ENCODE results near the gene DCST1.

Gene DCST1

DNA sequence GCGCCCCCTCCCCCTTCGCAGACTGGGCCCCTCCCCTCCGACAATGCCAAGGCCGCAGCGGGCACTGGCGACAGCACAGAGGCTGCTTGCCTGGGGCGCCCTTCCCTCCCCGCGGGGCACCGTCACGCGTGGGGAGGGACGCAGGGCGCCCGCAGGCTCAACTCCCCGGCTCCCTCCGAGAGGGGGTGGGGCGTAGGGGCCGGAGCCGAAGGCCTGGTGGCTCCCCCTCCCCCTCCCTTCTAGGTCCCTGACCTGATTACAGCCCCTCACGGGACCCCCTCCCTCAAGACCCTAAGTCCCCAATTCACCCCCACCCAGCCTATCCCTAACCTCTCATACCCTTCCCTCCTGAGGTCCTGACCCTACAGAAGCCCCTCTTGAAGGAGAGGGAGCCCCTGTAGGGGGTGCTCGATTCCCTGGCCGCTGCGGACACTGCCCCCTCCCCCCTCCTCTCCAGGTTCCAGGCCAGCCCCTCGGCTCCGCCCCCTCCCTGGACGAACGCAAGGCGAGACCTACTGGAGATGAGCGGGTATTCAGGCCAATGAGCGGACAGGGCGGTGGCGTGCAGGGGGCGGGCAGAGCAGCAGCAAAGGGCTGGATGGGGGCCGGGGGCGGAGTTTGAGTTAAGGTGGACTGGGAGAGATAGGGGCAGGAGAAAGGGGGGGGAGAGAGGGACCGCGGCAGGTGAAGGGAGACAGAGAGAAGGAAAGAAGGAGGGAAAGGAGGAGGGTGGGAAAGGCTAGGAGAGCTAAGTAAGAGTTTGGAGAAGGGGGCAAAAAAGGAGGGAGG, 31.8 kb upstream of the DCST1 start:
- no peak for TF ChIP-seq POLR2AphosphoS5 (IDR thresholded peaks at IDR 0.05; ENCODE audit: low read depth, low read length)
- TF ChIP-seq TAF1 (IDR thresholded peaks at IDR 0.05; ENCODE audit: low read depth, low read length) = peak; percentile 48; the same call in 1 of the 2 replicates
- no peak for TF ChIP-seq POLR2A (IDR thresholded peaks at IDR 0.05; ENCODE audit: low read depth, low read length)
- no peak for TF ChIP-seq POU2F2 (IDR thresholded peaks at IDR 0.05; ENCODE audit: low read depth, low read length)
- peak; percentile 95 for DNase-seq (ENCODE audit: insufficient read length, low spot score)
- FAIRE-seq = peak; percentile 97

DNA sequence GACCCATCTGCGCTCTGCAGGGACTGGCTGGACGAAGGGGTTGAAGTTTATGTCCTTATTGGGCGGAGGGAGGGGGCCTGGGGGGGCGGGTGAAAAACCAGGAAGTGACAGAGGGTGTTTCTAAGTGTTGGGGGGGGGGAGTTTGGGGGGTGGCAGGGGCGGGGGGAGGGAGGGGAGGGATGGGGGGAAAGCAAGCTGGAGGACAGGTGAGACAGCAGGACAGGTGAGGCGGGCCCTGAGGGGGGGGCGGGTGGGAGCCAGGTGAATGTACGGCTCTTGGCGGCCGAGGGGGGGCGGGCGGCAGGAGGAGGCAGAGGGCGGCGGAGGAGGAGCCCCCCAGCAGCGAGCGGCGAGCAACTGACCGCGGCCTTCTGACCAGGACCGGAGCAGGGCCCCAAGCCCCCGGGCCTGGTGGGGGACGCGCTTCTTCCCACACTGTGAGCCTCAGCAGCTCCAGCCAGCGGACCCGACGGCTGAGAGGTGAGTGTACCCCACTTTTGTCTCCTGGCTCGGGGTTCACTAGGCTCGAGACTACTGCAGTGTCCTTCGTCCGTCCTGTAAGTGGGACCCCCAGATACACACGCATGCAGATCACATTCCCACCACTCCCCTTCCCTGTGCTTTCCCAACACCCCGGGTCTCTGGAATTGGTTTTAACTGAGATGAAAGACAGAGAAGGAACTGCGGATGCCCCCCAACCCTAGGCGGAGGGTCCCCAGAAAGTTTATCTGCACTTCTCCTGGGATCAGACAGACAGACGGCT, 31.0 kb upstream of the DCST1 start, which contains the start of gene ZBTB7B:
TSS of gene ZBTB7B (plus strand) at position 339 of the 763 bp plus-strand sequence. CDS start 11,859 bp downstream, outside the sequence.
- TF ChIP-seq POLR2AphosphoS5 (IDR thresholded peaks at IDR 0.05; ENCODE audit: low read depth, low read length) (no peak), PAX5 (IDR thresholded peaks at IDR 0.05; ENCODE audit: insufficient read depth, low read length, severe bottlenecking) (no peak), TAF1 (IDR thresholded peaks at IDR 0.05; ENCODE audit: low read depth, low read length) (no peak), POU2F2 (IDR thresholded peaks at IDR 0.05; ENCODE audit: low read depth, low read length) (no peak), POLR2A (IDR thresholded peaks at IDR 0.05; ENCODE audit: low read depth, low read length) (no peak), SPI1 (IDR thresholded peaks at IDR 0.05; ENCODE audit: low read depth, low read length) (no peak)
- FAIRE-seq (no peak), DNase-seq (ENCODE audit: insufficient read length, low spot score) (no peak)

GRCh38 chr1:155003227-155003765, 30.3 kb upstream of the DCST1 start:
- no peak for DNase-seq (ENCODE audit: insufficient read length, low spot score)
- TF ChIP-seq PAX5 (IDR thresholded peaks at IDR 0.05; ENCODE audit: insufficient read depth, low read length, severe bottlenecking) (no peak), POU2F2 (IDR thresholded peaks at IDR 0.05; ENCODE audit: low read depth, low read length) (no peak), TAF1 (IDR thresholded peaks at IDR 0.05; ENCODE audit: low read depth, low read length) (no peak), POLR2AphosphoS5 (IDR thresholded peaks at IDR 0.05; ENCODE audit: low read depth, low read length) (no peak), POLR2A (IDR thresholded peaks at IDR 0.05; ENCODE audit: low read depth, low read length) (no peak), SPI1 (IDR thresholded peaks at IDR 0.05; ENCODE audit: low read depth, low read length) (no peak)
- no peak for FAIRE-seq

DNA sequence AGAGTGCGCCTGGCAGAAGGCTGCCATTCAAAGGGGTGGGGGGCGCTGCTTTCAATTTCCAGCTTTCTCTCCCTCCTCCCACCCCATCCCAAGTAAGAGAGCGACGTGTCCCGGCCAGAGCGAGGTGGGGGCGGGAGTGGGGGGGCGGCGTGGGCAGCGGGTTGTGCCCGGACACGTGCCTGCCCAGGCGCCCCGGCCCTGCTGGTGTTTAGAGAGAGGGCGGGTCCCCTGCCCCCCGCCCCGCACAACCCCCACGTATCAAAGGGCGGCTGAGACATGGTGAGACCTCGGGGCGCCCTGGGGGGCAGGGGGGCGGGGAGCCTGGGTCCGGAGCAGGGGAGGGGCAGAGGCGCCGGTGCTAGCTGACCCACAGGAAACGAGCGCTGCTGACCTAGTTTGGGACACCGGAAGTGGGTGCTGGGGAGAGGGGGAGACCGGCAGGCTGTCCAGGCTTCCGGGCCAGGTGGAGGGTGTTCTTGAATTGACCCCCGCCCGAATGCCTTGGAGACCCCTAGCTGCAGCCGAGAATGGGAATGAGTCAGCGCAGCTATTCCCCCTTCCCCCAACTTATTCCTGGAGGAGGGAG, 29.8 kb upstream of the DCST1 start:
- no peak for TF ChIP-seq POU2F2 (IDR thresholded peaks at IDR 0.05; ENCODE audit: low read depth, low read length)
- TF ChIP-seq POLR2AphosphoS5 (IDR thresholded peaks at IDR 0.05; ENCODE audit: low read depth, low read length) = no peak
- TF ChIP-seq TAF1 (IDR thresholded peaks at IDR 0.05; ENCODE audit: low read depth, low read length) = no peak
- TF ChIP-seq PAX5 (IDR thresholded peaks at IDR 0.05; ENCODE audit: insufficient read depth, low read length, severe bottlenecking) = no peak
- TF ChIP-seq SPI1 (IDR thresholded peaks at IDR 0.05; ENCODE audit: low read depth, low read length) = no peak
- DNase-seq (ENCODE audit: insufficient read length, low spot score) = no peak
- no peak for FAIRE-seq

- no peak for TF ChIP-seq PAX5 (IDR thresholded peaks at IDR 0.05; ENCODE audit: insufficient read depth, low read length, severe bottlenecking)
- TF ChIP-seq TAF1 (IDR thresholded peaks at IDR 0.05; ENCODE audit: low read depth, low read length) = no peak
- no peak for TF ChIP-seq POLR2A (IDR thresholded peaks at IDR 0.05; ENCODE audit: low read depth, low read length)
- FAIRE-seq (peak; percentile 67), DNase-seq (ENCODE audit: insufficient read length, low spot score) (no peak)
Measured at GRCh38 chr1:155004352-155005075, 29.1 kb upstream of the DCST1 start.

DNA sequence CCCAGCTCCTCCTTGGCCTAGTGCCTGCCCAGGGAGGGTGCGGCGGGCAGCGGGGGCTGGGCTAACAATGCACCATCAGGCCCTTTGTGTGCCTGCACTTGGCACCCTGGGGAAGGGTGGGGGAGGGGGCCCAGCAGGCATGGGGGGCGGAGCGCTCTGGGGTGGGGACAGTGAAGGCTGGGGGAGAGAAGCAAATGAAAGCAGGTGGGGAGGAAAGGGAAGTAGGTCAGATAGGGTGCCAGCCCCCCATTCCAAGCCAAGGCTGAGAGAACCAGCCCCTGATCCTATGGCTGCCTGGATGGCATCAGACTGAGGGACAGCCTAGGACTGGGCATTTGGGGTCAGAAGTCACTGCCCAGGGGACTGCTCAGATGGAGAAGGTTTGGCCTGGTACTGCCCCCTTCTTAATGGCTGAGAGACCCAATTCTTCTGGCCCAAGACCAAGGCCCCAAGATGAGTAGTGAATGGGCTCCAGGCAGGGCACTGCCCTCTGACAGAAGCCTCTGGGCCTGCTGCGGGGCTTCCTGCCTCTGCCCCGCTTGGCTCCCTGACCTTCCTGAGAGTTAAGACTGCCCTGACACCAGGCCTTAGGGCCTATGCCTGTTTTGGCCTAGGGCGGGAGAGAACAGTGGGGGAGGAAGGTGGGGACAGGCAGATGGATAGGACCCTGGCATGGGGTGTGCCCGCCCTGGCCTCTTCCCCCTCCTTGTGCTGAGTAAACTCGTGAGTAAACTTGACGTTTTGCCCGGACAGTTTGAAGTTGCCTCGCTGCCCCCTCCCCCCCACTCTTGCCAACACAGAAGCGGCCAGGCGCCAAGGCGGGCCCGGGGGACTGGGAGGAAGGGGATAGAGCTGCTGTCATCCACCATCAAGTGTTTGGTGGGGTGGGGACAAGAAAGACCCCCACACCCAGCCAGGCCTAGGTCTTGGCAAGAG, 28.3 kb upstream of the DCST1 start:
- no peak for TF ChIP-seq POLR2A (IDR thresholded peaks at IDR 0.05; ENCODE audit: low read depth, low read length)
- TF ChIP-seq TAF1 (IDR thresholded peaks at IDR 0.05; ENCODE audit: low read depth, low read length) = no peak
- no peak for TF ChIP-seq PAX5 (IDR thresholded peaks at IDR 0.05; ENCODE audit: insufficient read depth, low read length, severe bottlenecking)
- no peak for TF ChIP-seq SPI1 (IDR thresholded peaks at IDR 0.05; ENCODE audit: low read depth, low read length)
- no peak for TF ChIP-seq POLR2AphosphoS5 (IDR thresholded peaks at IDR 0.05; ENCODE audit: low read depth, low read length)
- no peak for TF ChIP-seq POU2F2 (IDR thresholded peaks at IDR 0.05; ENCODE audit: low read depth, low read length)
- no peak for FAIRE-seq
- DNase-seq (ENCODE audit: insufficient read length, low spot score) = no peak

DNA sequence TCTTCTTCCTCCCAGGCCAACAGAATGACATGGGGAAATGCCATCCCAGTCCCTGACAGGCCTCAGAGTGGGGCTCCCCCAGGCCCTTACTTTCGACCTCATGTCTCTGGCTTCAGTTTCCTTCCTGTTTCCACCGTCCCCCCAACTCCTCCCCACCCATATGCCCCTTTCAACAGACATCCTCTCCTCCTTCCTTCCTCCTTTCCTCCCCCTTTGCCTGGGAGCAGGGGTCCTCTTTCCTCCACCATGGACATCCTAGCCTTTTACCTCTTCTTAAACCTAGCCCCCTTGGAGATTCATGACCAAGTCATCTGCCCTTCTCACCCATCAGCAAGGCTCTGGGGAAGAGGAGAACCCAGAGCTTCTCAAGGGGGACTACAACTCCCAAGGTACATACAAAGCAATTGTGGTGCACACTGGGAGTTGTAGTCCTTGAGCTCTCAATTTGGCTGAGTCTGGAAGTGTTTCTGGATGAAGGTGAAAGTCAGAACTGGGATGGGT, 27.0 kb upstream of the DCST1 start:
- no peak for TF ChIP-seq POLR2AphosphoS5 (IDR thresholded peaks at IDR 0.05; ENCODE audit: low read depth, low read length)
- no peak for TF ChIP-seq TAF1 (IDR thresholded peaks at IDR 0.05; ENCODE audit: low read depth, low read length)
- no peak for TF ChIP-seq PAX5 (IDR thresholded peaks at IDR 0.05; ENCODE audit: insufficient read depth, low read length, severe bottlenecking)
- TF ChIP-seq SPI1 (IDR thresholded peaks at IDR 0.05; ENCODE audit: low read depth, low read length) = no peak
- no peak for TF ChIP-seq POLR2A (IDR thresholded peaks at IDR 0.05; ENCODE audit: low read depth, low read length)
- no peak for TF ChIP-seq POU2F2 (IDR thresholded peaks at IDR 0.05; ENCODE audit: low read depth, low read length)
- DNase-seq (ENCODE audit: insufficient read length, low spot score) = no peak
- peak; percentile 88 for FAIRE-seq

All from GM12891 (cell line).